NCI-H1694 treated with DMSO at 0.1 percent for 48 hours (cell line): Measurements from ENCODE around the gene DLG1.

ENCODE experiments used
- DNase-seq: peaks from one replicate; lab custom pipeline; 2025; lab: John Stamatoyannopoulos, UW

DLG1 gene

DNA sequence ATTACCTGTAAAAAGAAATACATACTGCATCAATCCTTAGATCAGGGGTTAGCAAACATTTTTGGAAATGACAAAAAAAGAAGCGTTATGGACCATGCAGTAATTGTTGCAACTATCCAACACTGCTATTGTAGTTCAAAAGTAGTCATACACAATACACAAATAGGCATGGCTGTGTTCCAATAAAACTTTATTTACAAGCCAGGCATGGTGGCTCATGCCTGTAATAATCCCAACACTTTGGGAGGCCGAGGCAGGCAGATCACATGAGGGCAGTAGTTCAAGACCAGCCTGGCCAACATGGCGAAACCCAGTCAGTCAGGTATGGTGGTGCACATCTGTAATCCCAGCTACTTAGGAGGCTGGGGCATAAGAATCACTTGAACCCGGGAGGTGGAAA, 124.8 kb downstream of the DLG1 start:
- no peak for DNase-seq

DNA sequence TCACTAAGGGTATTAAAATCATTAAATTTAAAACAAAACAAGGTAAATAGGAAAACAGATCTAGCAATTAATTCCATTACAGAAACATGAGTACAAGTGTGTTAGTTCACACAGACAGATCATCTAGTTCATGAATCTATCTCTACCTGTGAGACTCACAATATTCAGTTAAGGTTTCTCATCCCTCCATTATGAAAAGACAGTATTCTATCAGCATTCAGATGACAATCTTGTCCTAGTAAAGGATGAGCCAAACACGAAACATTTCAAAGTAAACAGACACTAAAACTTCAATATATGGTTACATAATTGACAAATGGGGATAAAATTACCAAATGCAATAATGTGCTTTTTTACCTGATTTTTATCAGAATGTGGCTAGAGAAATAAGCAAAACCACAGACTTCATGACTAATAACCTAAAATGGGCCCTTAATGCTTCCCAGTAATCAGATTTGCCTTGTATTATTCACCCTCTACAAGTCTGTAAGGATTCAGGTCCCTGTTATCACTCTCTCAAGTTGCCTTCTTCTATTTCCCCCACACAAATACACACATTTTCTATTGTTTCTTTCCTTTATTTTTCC, 126.8 kb downstream of the DLG1 start:
- no peak for DNase-seq

DNA sequence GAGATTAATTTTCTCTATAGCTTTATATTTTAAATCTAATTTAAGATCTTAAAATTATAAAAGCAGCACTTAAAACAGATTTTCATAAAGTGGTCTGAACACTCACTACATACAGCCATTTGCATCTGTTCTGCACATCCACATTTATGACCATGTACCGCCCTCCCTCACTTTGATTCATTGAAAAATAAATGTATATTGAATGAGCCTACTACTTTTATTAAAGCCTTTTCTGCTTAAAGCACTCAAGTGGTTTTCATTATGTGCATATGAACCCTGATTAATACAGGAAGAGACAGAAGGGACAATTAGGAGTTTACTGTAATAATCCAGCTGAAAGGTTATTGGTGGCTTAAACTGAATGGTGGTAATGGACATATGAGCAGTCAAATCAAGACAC, 129.4 kb downstream of the DLG1 start:
- DNase-seq = no peak

GRCh38 chr3:197168606-197169005, 129.8 kb downstream of the DLG1 start:
- DNase-seq = no peak

GRCh38 chr3:197168063-197168462, 130.3 kb downstream of the DLG1 start:
- no peak for DNase-seq

DNA sequence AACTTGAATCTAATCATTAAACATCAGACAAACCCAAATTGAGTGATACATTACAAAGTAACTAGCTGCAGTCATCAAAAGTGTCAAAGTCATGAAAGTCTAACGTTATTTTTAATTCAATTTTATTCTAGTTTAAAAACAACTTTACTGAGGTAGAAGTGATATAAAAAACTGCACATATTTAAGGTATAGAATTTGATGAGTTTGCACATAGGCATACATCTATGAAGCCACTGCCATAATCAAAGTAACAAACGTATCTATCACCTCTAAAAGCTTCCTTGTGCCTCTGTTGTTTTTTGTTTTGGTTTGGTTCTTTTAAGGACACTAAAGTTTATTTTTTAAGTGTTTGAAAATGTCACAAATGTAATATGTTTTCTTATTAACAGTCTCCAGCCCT, 130.9 kb downstream of the DLG1 start:
- no peak for DNase-seq

GRCh38 chr3:197165890-197166289, 132.5 kb downstream of the DLG1 start:
- no peak for DNase-seq

DNA sequence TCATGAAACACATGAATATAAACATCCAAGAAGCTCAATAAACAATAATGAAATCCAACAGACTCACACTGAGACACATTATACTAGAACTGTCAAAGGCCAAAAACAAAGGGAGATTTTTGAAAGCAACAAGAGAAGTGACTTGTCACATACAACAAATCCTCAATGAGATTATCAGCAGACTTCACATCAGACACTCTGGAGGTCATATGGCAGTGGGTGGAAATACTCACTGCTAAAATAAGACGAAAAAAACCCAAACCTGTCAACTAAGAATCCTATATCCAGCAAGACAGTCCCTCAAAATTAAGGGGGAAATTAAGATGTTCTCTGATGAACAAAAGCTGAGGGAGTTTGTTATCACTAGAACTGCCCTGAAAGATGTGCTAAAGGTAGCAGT, 143.4 kb downstream of the DLG1 start:
- DNase-seq = no peak

DNA sequence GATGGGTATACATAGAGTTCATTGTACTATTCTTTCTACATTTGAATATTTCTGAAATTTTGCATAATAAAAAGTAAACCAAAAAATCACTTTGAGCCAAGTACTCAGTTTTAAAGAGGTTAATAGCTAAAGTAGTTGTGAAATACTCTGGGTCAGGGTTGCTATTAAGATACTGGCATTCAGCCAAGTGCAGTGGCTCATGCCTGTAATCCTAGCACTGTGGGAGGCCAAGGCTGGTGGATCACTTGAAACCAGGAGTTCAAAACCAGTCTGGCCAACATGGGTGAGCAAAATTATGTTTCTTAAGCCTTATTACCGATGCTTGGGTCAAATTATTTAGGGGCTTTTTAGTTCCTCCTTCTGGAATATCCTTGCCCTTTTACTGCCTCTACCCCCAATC, 146.8 kb downstream of the DLG1 start:
- no peak for DNase-seq

DNA sequence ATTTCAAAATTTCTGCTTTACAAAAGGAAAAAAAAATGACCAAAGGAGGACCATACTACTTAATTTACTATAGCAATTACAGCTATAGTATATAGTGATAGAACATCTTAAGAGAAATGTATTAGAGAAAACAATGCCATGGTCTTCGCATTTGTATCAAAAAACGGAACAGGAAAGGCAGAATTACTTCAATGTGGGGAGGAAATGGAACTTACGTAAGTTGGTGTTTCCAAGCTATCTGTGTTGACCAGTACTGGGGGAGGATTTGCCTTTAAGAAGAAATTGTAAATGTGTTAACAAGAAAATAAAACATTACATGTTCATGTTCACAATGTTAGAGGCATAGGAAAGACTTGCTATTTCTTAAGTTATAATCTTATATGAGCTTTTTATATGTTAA, 148.9 kb downstream of the DLG1 start:
- DNase-seq = no peak

DNA sequence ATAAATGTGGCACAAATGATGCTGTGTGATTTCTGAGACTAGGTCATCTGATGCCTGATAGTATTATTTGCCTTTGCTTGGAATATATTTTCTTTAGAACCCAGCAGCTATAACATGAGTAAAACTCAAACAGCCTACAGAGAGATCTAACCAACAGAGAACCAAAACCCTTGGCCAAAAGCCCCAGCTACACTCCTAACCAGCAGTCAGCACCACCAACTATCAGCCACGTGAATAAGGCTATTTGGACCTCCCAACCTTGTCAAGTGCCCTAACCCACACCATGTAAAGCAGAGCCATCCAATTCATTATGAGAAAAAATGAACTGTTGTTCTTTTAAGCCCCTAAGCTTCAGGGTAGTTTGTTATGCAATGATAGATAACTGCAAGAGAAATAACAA, 154.2 kb downstream of the DLG1 start:
- DNase-seq = no peak

DNA sequence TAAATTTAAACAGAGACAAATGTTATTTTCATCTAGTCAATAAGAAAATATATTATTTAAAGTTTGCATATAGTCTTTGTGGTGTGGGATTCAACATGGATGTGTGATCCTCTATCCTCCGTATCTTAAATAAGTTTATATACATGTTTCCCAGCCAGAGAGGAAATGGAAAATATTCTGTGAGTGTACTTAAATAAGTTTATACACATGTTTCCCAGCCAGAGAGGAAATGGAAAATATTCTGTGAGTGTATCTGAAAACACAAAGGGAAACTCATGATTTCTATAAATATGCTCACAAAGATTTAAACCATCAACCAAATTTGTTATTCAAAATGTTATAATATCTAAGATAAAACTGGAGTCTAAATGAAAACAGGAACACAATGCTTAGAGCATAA, 158.8 kb downstream of the DLG1 start:
- no peak for DNase-seq

DNA sequence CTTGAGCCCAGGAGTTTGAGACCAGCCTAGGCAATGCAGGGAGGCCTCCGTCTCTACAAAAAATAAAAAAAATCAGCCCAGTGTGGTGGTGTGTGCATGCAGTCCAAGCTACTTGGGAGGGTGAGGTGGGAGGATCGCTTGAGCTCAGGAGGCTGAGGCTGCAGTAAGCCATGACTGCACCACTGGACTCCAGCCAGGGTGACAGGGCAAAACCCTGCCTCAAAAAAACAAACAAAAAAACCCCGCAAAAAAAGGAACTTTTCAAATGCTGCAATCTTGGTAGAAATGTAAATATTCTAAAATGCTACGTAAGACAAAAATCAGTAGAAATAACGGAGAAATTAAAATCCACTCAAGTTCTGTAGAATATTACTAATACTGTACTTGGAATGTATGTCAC, 160.7 kb downstream of the DLG1 start:
- DNase-seq = no peak

DNA sequence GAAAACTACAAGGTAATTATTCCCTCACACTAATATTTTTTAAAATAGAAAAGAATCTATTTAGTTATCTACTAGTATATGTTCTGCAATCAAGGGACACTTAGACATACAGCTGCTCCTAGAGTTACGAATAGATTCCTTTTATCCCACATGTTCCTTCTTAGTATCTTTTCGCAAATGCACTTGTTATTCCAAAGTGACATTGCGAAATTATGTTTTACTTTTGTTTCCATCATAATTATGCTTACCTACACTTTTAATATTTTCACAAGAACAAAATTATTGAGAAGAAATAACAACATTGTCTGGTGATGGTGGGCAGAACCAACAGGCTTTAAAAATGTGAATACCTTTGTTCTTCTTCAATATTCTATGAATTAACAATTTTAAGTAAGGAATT, 161.7 kb downstream of the DLG1 start:
- no peak for DNase-seq

DNA sequence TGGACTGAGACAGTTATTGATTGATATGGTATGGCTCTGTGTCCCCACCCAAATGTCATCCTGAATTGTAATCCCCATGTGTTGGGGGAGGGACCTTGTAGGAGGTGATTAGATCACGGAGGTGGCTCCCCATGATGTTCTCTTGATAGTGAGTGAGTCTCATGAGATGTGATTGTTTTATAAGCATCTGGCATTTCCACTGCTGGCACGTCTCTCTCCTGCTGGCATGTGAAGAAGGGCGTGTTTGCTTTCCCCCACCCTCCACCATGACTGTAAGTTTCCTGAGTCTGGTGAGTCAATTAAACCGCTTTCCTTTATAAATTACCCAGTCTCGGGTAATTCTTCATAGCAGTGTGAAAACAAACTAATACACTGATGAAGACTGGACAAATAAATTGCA, 163.2 kb downstream of the DLG1 start:
- no peak for DNase-seq

GRCh38 chr3:197132916-197133530, 165.4 kb downstream of the DLG1 start:
- no peak for DNase-seq

DNA sequence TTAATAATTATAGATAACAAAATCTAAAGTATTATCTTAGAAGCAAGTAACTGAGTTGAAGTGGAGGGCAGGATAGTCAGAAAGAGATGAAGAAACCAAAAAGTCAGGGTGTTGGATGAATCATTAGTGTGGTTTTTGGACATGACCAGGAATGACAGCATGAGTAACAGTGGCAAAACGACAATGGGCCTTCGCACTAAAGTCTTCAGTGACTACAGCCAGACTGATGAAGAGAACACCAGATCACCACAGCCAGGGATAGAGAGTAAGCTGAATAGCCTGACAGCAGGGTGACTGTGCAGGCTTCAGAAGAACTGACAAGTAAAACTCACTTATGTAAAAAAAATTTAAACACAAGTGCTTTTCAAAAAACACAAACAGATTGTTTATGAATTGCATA, 172.8 kb downstream of the DLG1 start:
- DNase-seq = no peak

DNA sequence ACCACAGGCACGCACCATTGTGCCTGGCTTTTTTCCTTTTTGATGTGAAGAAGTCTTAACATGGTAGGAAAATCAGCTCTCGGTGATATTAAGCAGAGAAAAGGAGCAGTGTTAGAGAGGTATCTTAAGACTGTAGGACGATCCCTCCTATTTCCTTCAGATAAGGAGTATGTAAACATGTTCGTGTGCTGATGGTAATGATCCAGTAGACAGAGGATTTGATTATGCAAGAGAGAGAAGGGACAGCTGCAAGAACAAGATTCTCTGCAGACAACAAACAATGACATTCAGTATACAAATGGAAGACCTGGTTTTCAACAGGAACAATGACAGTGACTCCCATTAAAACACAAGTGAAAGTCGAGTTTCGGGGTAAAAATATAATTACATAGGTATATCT, 173.7 kb downstream of the DLG1 start:
- DNase-seq = no peak

GRCh38 chr3:197122394-197122793, 176.0 kb downstream of the DLG1 start:
- no peak for DNase-seq

- DNase-seq = no peak
Observed at GRCh38 chr3:197117114-197117513, 181.3 kb downstream of the DLG1 start.

GRCh38 chr3:197114007-197114406, 184.4 kb downstream of the DLG1 start:
- no peak for DNase-seq

GRCh38 chr3:197111685-197112084, 186.7 kb downstream of the DLG1 start:
- no peak for DNase-seq

DNA sequence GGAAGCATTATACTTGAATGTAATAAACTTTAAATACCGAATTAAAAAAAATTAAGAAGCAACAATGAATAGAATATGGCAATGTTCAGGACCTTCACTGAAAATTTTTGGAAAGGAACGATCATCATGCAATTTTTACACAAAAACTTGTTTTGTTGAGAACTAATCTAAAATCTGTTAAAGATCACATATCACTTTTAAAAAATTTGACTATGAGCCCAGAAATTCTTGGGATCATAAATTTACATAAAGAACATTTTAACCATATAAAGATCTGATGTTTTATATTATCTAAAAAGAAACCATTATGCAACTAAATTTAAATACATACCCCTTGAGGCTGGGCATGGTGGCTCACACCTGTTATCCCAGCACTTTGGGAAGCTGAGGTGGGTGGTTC, 192.6 kb downstream of the DLG1 start:
- no peak for DNase-seq

DNA sequence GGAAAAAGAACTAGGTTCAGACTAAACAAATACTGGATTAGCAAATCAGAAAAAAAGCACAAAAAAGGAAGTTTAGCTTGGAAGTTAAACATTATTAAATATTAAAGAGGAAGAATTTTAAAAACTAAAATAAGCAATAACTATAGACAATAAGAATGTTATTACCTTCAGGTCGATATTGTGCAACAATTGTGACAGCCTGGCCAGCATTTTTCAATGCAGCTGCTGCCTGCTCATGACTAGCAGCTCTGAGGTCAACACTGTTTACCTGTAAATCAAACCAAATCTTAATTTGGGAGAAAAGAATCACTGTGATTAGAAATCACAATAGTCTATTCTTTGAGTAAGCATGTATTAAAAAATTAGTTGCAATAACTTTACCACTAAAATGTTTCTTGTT, 193.7 kb downstream of the DLG1 start:
- DNase-seq = no peak

GRCh38 chr3:197103766-197104165, 194.6 kb downstream of the DLG1 start:
- DNase-seq = no peak
